Peyer's patch (tissue), 4 donors: ENCODE measurements around the gene STX1A. TPM values are rescaled to one million over a fixed set of nuclear protein-coding genes. Genes with fewer than 3 reads are reported as not detected.

Source experiments
- DNase-seq, 3 donors: peaks; one replicate each; pipeline ENCODE4 v3.0.0-alpha.2; 2017 to 2019
- H3K27ac ChIP-seq, 4 donors: fragments of 200-600 bp; sonication (generic); one replicate each; pipeline ENCODE4 v1.5.1; 2016 to 2019
- H3K27me3 ChIP-seq, 2 donors: fragments of 200-600 bp; sonication (generic); one replicate each; pipeline ENCODE4 v1.5.1; 2019
- H3K36me3 ChIP-seq, 3 donors: fragments of 200-600 bp; sonication (generic); one replicate each; pipeline ENCODE4 v1.5.1; 2016 to 2019
- H3K4me1 ChIP-seq, 4 donors: fragments of 200-600 bp; sonication (generic); one replicate each; pipeline ENCODE4 v1.5.1; 2016 to 2019
- H3K4me3 ChIP-seq, 4 donors: fragments of 200-600 bp; sonication (generic); 1 replicate in 3 of 4; 2 replicates in 1 of 4; pipeline ENCODE4 v1.5.1; 2016 to 2019; ENCODE audit warnings: mild to moderate bottlenecking in 1 of 4
- H3K9me3 ChIP-seq, 4 donors: fragments of 200-600 bp; sonication (generic); one replicate each; pipeline ENCODE4 v1.5.1; 2016 to 2019; ENCODE audit warnings: mild to moderate bottlenecking in 1 of 4
- CTCF ChIP-seq, 6 experiments: fragments of 450-650 bp in 4 of 6; fragments of 200-600 bp in 2 of 6; sonication (generic) in 1 of 6; IDR thresholded peaks; one replicate each; pipeline ENCODE4 v1.5.1; 2017 to 2019; ENCODE audit warnings: antibody characterized with exemption in 6 of 6, mild to moderate bottlenecking in 3 of 6, moderate library complexity in 1 of 6
- POLR2A ChIP-seq, 2 donors: fragments of 450-650 bp; IDR thresholded peaks; one replicate each; pipeline ENCODE4 v1.5.1; 2017; ENCODE audit warnings: antibody characterized with exemption in 2 of 2, mild to moderate bottlenecking in 2 of 2, moderate library complexity in 2 of 2
- total RNA-seq, 4 donors: library from RNA; depleted of rRNA; stranded (reverse); fragments of >200 nt; gene quantifications; one replicate each; pipeline ENCODE4 v1.1.0, GENCODE V29; 2016

STX1A gene
- total RNA-seq, 4 donors from 2014 or later: 5.6 to 27.3 (median 23.3) TPM

GRCh38 chr7:73761854-73762658 lies 42.6 kb upstream of the STX1A start:
- DNase-seq: no peak

GRCh38 chr7:73758581-73759138 lies 39.2 kb upstream of the STX1A start:
- Histone ChIP-seq H3K4me1 (peaks cover 0 to 7% (median 0%) of the 10 kb centered on the region in 4 donors), H3K9me3 (no peaks in the 10 kb centered on the region), H3K27me3 (no peaks in the 10 kb centered on the region), H3K4me3 (peak overlapping the region in 2 of 4 donors; percentile 27), H3K27ac (peak overlapping the region in 3 of 4 donors; percentile 71 to 89 (median 84)), H3K36me3 (no peaks in the 10 kb centered on the region)
- TF ChIP-seq CTCF (IDR thresholded peaks at IDR 0.05): peak in 2 of 6 experiments; percentile 8 to 17
- peak; percentile 77 to 95 for TF ChIP-seq POLR2A (IDR thresholded peaks at IDR 0.05)
- peak in 2 of 3 donors; percentile 85 to 87 for DNase-seq

More at GRCh38 chr7:73761854-73762658, 42.6 kb upstream of the STX1A start:
- TF ChIP-seq POLR2A (IDR thresholded peaks at IDR 0.05) (no peak), CTCF (IDR thresholded peaks at IDR 0.05) (no peak)
- Histone ChIP-seq H3K27me3 (no peaks in the 10 kb centered on the region), H3K4me1 (peaks cover 0 to 7% (median 0%) of the 10 kb centered on the region in 4 donors), H3K36me3 (no peaks in the 10 kb centered on the region), H3K9me3 (no peaks in the 10 kb centered on the region), H3K4me3 (no peak overlapping the region), H3K27ac (no peak overlapping the region)

GRCh38 chr7:73749931-73750776 lies 30.7 kb upstream of the STX1A start:
- TF ChIP-seq POLR2A (IDR thresholded peaks at IDR 0.05) (no peak), CTCF (IDR thresholded peaks at IDR 0.05) (no peak)
- H3K27ac ChIP-seq: no peak overlapping the region
- H3K36me3 ChIP-seq: no peaks in the 10 kb centered on the region
- DNase-seq: no peak
- no peaks in the 10 kb centered on the region for H3K9me3 ChIP-seq
- H3K4me1 ChIP-seq: no peaks in the 10 kb centered on the region
- no peaks in the 10 kb centered on the region for H3K27me3 ChIP-seq
- no peak overlapping the region for H3K4me3 ChIP-seq

- no peak overlapping the region for H3K4me3 ChIP-seq
- no peaks in the 10 kb centered on the region for H3K9me3 ChIP-seq
- no peaks in the 10 kb centered on the region for H3K36me3 ChIP-seq
- DNase-seq: no peak
- peaks cover 0 to 18% (median 3%) of the 10 kb centered on the region in 4 donors for H3K4me1 ChIP-seq
- TF ChIP-seq CTCF (IDR thresholded peaks at IDR 0.05) (no peak), POLR2A (IDR thresholded peaks at IDR 0.05) (no peak)
- no peaks in the 10 kb centered on the region for H3K27me3 ChIP-seq
- no peak overlapping the region for H3K27ac ChIP-seq
Measured at GRCh38 chr7:73746378-73746777, 26.9 kb upstream of the STX1A start.
